Measurements from ENCODE around the gene ATP2C2. TPM values are rescaled to one million over a fixed set of nuclear protein-coding genes. Genes with fewer than 3 reads are reported as not detected.

The ATP2C2 gene
- total and polyA plus RNA-seq, 9 of the 15 experiments (the other 6 are each of a cell fraction or from before 2014, with no cell fraction given), result 0.75 TPM; not detected in 8

GRCh38 chr16:84356591-84357116 lies 11.7 kb upstream of the ATP2C2 start:
- no peak for FAIRE-seq
- 0% methylated on average over 11 of the region's 11 CpGs for WGBS (ENCODE audit: insufficient coverage, low coverage, missing lambda C conversion rate)
- TF ChIP-seq STAG1 (CRISPR knock-in tag; IDR thresholded peaks at IDR 0.05; ENCODE audit: borderline replicate concordance) (no peak), HOXB6 (CRISPR knock-in tag; IDR thresholded peaks at IDR 0.05; ENCODE audit: borderline replicate concordance) (no peak), MBD2 (IDR thresholded peaks at IDR 0.05; ENCODE audit: borderline replicate concordance, low read depth) (no peak), POLR3G (IDR thresholded peaks at IDR 0.05; ENCODE audit: extremely low read depth, insufficient read length, insufficient replicate concordance) (no peak), HNRNPUL1 (IDR thresholded peaks at IDR 0.05; ENCODE audit: low read length) (no peak), ZEB2 (IDR thresholded peaks at IDR 0.05) (no peak), GATAD2B (IDR thresholded peaks at IDR 0.05; ENCODE audit: borderline replicate concordance) (no peak), ILF3 (IDR thresholded peaks at IDR 0.05; ENCODE audit: borderline replicate concordance) (no peak), SMARCA5 (IDR thresholded peaks at IDR 0.05) (no peak), FOXM1 (IDR thresholded peaks at IDR 0.05; ENCODE audit: low read depth) (no peak), FOXM1 (CRISPR knock-in tag; IDR thresholded peaks at IDR 0.05; ENCODE audit: low read depth) (no peak), HDAC1 (IDR thresholded peaks at IDR 0.05) (no peak), NR2C2 (CRISPR knock-in tag; IDR thresholded peaks at IDR 0.05) (no peak), NR2C2 (tag; IDR thresholded peaks at IDR 0.05) (no peak)
- TF ChIP-seq, protein P1, sequence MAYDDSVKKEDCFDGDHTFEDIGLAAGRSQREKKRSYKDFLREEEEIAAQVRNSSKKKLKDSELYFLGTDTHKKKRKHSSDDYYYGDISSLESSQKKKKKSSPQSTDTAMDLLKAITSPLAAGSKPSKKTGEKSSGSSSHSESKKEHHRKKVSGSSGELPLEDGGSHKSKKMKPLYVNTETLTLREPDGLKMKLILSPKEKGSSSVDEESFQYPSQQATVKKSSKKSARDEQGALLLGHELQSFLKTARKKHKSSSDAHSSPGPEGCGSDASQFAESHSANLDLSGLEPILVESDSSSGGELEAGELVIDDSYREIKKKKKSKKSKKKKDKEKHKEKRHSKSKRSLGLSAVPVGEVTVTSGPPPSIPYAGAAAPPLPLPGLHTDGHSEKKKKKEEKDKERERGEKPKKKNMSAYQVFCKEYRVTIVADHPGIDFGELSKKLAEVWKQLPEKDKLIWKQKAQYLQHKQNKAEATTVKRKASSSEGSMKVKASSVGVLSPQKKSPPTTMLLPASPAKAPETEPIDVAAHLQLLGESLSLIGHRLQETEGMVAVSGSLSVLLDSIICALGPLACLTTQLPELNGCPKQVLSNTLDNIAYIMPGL (CRISPR knock-in tag; IDR thresholded peaks at IDR 0.05), result no peak
- TF ChIP-seq, protein P2, sequence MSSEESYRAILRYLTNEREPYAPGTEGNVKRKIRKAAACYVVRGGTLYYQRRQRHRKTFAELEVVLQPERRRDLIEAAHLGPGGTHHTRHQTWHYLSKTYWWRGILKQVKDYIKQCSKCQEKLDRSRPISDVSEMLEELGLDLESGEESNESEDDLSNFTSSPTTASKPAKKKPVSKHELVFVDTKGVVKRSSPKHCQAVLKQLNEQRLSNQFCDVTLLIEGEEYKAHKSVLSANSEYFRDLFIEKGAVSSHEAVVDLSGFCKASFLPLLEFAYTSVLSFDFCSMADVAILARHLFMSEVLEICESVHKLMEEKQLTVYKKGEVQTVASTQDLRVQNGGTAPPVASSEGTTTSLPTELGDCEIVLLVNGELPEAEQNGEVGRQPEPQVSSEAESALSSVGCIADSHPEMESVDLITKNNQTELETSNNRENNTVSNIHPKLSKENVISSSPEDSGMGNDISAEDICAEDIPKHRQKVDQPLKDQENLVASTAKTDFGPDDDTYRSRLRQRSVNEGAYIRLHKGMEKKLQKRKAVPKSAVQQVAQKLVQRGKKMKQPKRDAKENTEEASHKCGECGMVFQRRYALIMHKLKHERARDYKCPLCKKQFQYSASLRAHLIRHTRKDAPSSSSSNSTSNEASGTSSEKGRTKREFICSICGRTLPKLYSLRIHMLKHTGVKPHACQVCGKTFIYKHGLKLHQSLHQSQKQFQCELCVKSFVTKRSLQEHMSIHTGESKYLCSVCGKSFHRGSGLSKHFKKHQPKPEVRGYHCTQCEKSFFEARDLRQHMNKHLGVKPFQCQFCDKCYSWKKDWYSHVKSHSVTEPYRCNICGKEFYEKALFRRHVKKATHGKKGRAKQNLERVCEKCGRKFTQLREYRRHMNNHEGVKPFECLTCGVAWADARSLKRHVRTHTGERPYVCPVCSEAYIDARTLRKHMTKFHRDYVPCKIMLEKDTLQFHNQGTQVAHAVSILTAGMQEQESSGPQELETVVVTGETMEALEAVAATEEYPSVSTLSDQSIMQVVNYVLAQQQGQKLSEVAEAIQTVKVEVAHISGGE (CRISPR knock-in tag; IDR thresholded peaks at IDR 0.05), result no peak
- TF ChIP-seq, protein P3, sequence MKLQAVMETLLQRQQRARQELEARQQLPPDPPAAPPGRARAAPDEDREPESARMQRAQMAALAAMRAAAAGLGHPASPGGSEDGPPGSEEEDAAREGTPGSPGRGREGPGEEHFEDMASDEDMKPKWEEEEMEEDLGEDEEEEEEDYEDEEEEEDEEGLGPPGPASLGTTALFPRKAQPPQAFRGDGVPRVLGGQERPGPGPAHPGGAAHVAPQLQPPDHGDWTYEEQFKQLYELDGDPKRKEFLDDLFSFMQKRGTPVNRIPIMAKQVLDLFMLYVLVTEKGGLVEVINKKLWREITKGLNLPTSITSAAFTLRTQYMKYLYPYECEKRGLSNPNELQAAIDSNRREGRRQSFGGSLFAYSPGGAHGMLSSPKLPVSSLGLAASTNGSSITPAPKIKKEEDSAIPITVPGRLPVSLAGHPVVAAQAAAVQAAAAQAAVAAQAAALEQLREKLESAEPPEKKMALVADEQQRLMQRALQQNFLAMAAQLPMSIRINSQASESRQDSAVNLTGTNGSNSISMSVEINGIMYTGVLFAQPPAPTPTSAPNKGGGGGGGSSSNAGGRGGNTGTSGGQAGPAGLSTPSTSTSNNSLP (IDR thresholded peaks at IDR 0.05; ENCODE audit: borderline replicate concordance, low read depth, low read length), result no peak

More at GRCh38 chr16:84356591-84357116, 11.7 kb upstream of the ATP2C2 start:
- ChIA-PET POLR2A (interaction anchor here (0.7 kb wide), 1 partner anchor 213 kb away, joined by 3 read pairs; no protein-coding TSS in a partner anchor), CTCF (ENCODE audit: low intra/inter-chr PET ratio) (no interaction called here)
- H3K4me2 ChIP-seq (ENCODE audit: insufficient read depth, low read length), result no peak overlapping the region
- no peak overlapping the region for H2AFZ ChIP-seq (ENCODE audit: low read depth, low read length)
- H3K27ac ChIP-seq (ENCODE audit: extremely low read depth, low read depth, low read length), result no peak overlapping the region
- H3K4me3 ChIP-seq, result no peak overlapping the region
- DNase-seq (ENCODE audit: extremely low read depth in 1 of 4, low spot score in 3 of 4), result no peak
- in situ Hi-C loops (cut with MboI) (no loop called here), intact Hi-C loops (cut with micrococcal nuclease) (no loop called here)
- no peaks in the 10 kb centered on the region for H3K9me1 ChIP-seq (ENCODE audit: control insufficient read depth, insufficient read depth, low read length)
- H3K9ac ChIP-seq (ENCODE audit: insufficient read depth in 1 of 2, low read depth in 2 of 2, low read length in 2 of 2), result no peak overlapping the region
- ATAC-seq, result no peak
- H4K20me1 ChIP-seq (replicated peaks; ENCODE audit: control insufficient read depth, insufficient read depth, low read length), result peaks cover 14% of the 10 kb centered on the region
- no peaks in the 10 kb centered on the region for H3K4me1 ChIP-seq (replicated peaks in 1 of 2; ENCODE audit: control insufficient read depth in 2 of 2, insufficient read depth in 2 of 2, low read length in 2 of 2)
- no TSS peak for BruUV-seq (replicated peaks)
- H3K9me3 ChIP-seq (replicated peaks; ENCODE audit: control insufficient read depth, insufficient read depth, low read depth, low read length), result no peaks in the 10 kb centered on the region
- no peaks in the 10 kb centered on the region for H3K79me2 ChIP-seq (ENCODE audit: control insufficient read depth, insufficient read depth, low read length)
- no peaks in the 10 kb centered on the region for H3K36me3 ChIP-seq (ENCODE audit: control insufficient read depth, insufficient read depth, low read length)
- H3K27me3 ChIP-seq (ENCODE audit: control insufficient read depth in 2 of 2, insufficient read depth in 2 of 2, low read length in 2 of 2), result peaks cover 37 to 73% of the 10 kb centered on the region in 2 experiments

Data from K562 (cell line).